Glutamatergic neuron (in vitro differentiated cells): ENCODE results near the gene PHLDB1. TPM values are rescaled to one million over a fixed set of nuclear protein-coding genes. Genes with fewer than 3 reads are reported as not detected.
"Not testable (repeated sequence)": the region's sequence is repeated elsewhere in the genome, so short reads cannot be mapped to it uniquely, and the experiment has no call there.

Source experiments
- DNase-seq: peaks from one replicate; pipeline ENCODE4 v3.0.0; 2022
- H3K27ac Mint-ChIP-seq: one replicate; pipeline ENCODE4 v1.8.0; 2020; ENCODE audit warnings: mild to moderate bottlenecking, mixed read lengths, inconsistent platforms; ENCODE audit not compliant: unreplicated experiment
- H3K27me3 Mint-ChIP-seq: one replicate; pipeline ENCODE4 v1.8.0; 2020; ENCODE audit warnings: mild to moderate bottlenecking, moderate library complexity, mixed read lengths, inconsistent platforms; ENCODE audit not compliant: unreplicated experiment
- H3K36me3 Mint-ChIP-seq: one replicate; pipeline ENCODE4 v1.8.0; 2020; ENCODE audit warnings: mild to moderate bottlenecking, mixed read lengths, inconsistent platforms; ENCODE audit not compliant: unreplicated experiment
- H3K4me1 Mint-ChIP-seq: one replicate; pipeline ENCODE4 v1.8.0; 2020; ENCODE audit warnings: mild to moderate bottlenecking, low read depth, mixed read lengths, inconsistent platforms; ENCODE audit not compliant: unreplicated experiment
- H3K4me3 Mint-ChIP-seq: one replicate; pipeline ENCODE4 v1.8.0; 2020; ENCODE audit warnings: mild to moderate bottlenecking, mixed read lengths, inconsistent platforms; ENCODE audit not compliant: unreplicated experiment
- H3K9me3 Mint-ChIP-seq: one replicate; pipeline ENCODE4 v1.8.0; 2020; ENCODE audit warnings: mild to moderate bottlenecking, moderate library complexity, mixed read lengths, inconsistent platforms; ENCODE audit not compliant: unreplicated experiment
- total RNA-seq: library from RNA; stranded (reverse); fragmentation: NEBNext Ultra II Directional; extraction: Animal tissue kit (Norgen Biotek cat#: 25700); gene quantifications from one replicate; pipeline ENCODE4 v1.2.1, GENCODE V29; 2021; ENCODE audit not compliant: unreplicated experiment
- TF ChIP-seq, protein P1 (sequence below): fragments of 200-600 bp; sonication (generic); IDR thresholded peaks from one replicate; pipeline ENCODE4 v1.5.0; 2021; ENCODE audit not compliant: partially characterized antibody, unreplicated experiment

Gene PHLDB1
- total RNA-seq, 1 donor from 2014 or later: 78.4 TPM

DNA sequence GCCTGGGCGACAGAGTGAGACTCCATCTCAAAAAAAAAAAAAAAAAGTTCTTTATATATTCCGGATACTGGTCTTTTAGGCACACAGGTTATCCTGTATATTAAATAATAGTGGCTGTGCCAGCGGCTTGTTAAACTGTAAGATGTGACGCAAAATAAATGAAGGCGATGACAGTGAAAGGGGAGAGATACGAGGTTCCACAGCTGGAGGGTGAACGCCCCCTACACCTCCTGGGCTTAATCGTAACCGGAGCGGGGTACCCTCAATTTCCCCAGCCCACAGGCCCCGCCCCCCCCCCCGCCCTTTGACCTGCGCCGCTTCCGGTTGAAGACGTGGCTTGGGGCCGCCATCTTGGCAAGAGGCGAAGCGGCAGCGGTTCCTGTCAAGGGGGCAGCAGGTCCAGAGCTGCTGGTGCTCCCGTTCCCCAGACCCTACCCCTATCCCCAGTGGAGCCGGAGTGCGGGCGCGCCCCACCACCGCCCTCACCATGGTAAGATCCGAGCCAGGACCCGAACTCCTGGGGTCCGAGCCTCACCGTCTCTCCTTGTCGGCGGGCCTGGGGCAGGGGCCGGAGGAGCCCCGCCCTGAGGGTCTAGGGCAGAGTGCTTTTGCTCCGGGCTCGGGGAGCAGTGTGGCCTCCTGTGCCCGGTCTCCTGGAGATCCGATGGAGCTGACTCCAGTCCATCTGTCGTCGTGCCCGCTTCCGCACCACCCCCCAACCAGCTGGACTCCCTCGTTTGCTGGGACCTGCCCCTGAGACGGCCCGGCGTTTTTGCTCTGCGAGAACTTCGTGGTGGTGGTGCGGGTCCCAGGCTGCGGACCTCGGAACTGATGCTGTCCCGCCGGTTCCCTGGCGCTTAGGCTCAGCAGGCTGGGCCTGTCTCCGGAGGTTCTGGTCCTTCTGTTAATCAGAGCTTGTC is 35.1 kb upstream of the PHLDB1 start, which contains the start of gene ARCN1:
Gene ARCN1 (plus strand): TSS at position 349 of the 920 bp plus-strand sequence. CDS start 139 bp downstream, at position 488.
- Mint-ChIP-seq H3K27me3 (peaks cover 2% of the 10 kb centered on the region), H3K4me1 (peaks cover 8% of the 10 kb centered on the region), H3K27ac (peak within 1 kb of the TSS; percentile 93), H3K9me3 (peaks cover 3% of the 10 kb centered on the region), H3K4me3 (peak within 1 kb of the TSS; percentile 97), H3K36me3 (no peaks in the 10 kb centered on the region)
- TF ChIP-seq, protein P1, sequence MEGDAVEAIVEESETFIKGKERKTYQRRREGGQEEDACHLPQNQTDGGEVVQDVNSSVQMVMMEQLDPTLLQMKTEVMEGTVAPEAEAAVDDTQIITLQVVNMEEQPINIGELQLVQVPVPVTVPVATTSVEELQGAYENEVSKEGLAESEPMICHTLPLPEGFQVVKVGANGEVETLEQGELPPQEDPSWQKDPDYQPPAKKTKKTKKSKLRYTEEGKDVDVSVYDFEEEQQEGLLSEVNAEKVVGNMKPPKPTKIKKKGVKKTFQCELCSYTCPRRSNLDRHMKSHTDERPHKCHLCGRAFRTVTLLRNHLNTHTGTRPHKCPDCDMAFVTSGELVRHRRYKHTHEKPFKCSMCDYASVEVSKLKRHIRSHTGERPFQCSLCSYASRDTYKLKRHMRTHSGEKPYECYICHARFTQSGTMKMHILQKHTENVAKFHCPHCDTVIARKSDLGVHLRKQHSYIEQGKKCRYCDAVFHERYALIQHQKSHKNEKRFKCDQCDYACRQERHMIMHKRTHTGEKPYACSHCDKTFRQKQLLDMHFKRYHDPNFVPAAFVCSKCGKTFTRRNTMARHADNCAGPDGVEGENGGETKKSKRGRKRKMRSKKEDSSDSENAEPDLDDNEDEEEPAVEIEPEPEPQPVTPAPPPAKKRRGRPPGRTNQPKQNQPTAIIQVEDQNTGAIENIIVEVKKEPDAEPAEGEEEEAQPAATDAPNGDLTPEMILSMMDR: no peak
- peak; percentile 82 for DNase-seq

- peaks cover 3% of the 10 kb centered on the region for H3K9me3 Mint-ChIP-seq
- DNase-seq: no peak
- H3K4me1 Mint-ChIP-seq: peaks cover 8% of the 10 kb centered on the region
- H3K27ac Mint-ChIP-seq: peak overlapping the region; percentile 93
- TF ChIP-seq, protein P1: no peak
- H3K27me3 Mint-ChIP-seq: peaks cover 2% of the 10 kb centered on the region
- H3K4me3 Mint-ChIP-seq: peak overlapping the region; percentile 97
- no peaks in the 10 kb centered on the region for H3K36me3 Mint-ChIP-seq
Measured at GRCh38 chr11:118572981-118573550, 34.3 kb upstream of the PHLDB1 start.

DNA sequence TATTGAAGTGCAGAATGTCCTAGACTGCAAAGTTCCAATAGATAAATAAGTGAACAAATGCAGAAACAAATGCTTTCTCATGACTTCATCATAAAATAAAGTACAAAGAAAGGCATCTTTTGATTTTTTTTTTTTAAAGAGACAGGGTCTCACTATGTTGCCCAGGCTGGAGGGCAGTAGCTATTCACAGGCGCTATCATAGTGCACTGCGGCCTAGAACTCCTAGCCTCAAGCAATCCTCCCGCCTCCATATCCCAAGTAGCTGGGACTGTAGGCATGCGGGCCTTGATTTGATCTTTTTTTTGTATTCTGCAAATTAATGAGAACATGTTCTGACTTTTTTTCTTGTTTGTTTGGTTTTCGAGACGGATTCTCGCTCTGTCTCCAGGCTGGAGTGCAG is 32.8 kb upstream of the PHLDB1 start:
- peaks cover 8% of the 10 kb centered on the region for H3K4me1 Mint-ChIP-seq
- H3K4me3 Mint-ChIP-seq: peak overlapping the region; percentile 65
- H3K27me3 Mint-ChIP-seq: peaks cover 2% of the 10 kb centered on the region
- TF ChIP-seq, protein P1: no peak
- no peaks in the 10 kb centered on the region for H3K36me3 Mint-ChIP-seq
- H3K27ac Mint-ChIP-seq: no peak overlapping the region
- no peak for DNase-seq
- H3K9me3 Mint-ChIP-seq: peaks cover 3% of the 10 kb centered on the region

DNA sequence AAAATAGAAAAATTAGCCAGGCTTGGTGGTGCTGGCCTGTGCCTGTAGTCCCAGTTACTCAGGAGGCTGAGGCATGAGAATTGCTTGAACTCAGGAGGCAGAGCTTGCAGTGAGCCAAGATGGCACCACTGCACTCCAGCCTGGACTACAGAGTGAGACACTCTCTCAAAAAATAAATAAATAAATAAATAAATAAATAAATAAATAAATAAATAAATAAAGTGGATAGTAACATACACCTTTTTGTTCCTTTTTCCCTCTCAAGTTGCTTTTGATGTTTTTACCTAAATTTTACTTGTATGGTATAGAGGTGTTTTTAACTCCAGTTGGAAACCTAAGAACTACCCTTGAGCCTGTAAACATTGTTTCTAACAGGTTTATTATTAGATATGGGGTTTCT is 29.4 kb upstream of the PHLDB1 start:
- not testable (repeated sequence) for H3K36me3 Mint-ChIP-seq, H3K4me1 Mint-ChIP-seq, H3K27me3 Mint-ChIP-seq, H3K27ac Mint-ChIP-seq, DNase-seq, H3K9me3 Mint-ChIP-seq, H3K4me3 Mint-ChIP-seq

DNA sequence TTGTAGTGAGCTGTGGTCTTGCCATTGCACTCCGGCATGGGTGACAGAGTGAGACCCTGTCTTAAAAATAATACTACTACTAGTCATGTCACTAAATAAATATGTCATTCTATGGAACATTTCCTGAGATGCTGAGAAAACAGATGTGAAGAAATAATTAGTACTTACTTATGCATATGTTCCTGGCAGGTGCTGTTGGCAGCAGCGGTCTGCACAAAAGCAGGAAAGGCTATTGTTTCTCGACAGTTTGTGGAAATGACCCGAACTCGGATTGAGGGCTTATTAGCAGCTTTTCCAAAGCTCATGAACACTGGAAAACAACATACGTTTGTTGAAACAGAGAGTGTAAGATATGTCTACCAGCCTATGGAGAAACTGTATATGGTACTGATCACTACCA is 26.4 kb upstream of the PHLDB1 start:
- H3K4me3 Mint-ChIP-seq: no peak overlapping the region
- H3K27me3 Mint-ChIP-seq: no peaks in the 10 kb centered on the region
- TF ChIP-seq, protein P1: no peak
- H3K27ac Mint-ChIP-seq: no peak overlapping the region
- peaks cover under 1% of the 10 kb centered on the region for H3K4me1 Mint-ChIP-seq
- no peaks in the 10 kb centered on the region for H3K36me3 Mint-ChIP-seq
- H3K9me3 Mint-ChIP-seq: no peaks in the 10 kb centered on the region
- no peak for DNase-seq
